Omental fat pad (tissue), 4 donors: ENCODE measurements around the gene RAB3IL1. TPM values are rescaled to one million over a fixed set of nuclear protein-coding genes. Genes with fewer than 3 reads are reported as not detected.

Experiments
- ATAC-seq: fragments of 150-250 bp; one replicate; pipeline ENCODE4 v1.9.1; 2016; ENCODE audit warnings: mild to moderate bottlenecking, moderate library complexity; ENCODE audit not compliant: low FRiP score
- DNase-seq: peaks from one replicate; pipeline ENCODE4 v3.0.0-alpha.2; 2019; ENCODE audit warnings: low spot score
- CTCF ChIP-seq, 3 donors: fragments of 450-650 bp; IDR thresholded peaks; one replicate each; pipeline ENCODE4 v1.5.1; 2016 to 2017; ENCODE audit warnings: antibody characterized with exemption in 3 of 3, mild to moderate bottlenecking in 3 of 3, moderate library complexity in 2 of 3
- total RNA-seq, 4 donors: library from RNA; depleted of rRNA; stranded (reverse); fragments of >200 nt; gene quantifications; one replicate each; pipeline ENCODE4 v1.1.0, GENCODE V29; 2016

The RAB3IL1 gene
- total RNA-seq, 4 donors from 2014 or later = 18.5 to 37.8 (median 25.4) TPM

DNA sequence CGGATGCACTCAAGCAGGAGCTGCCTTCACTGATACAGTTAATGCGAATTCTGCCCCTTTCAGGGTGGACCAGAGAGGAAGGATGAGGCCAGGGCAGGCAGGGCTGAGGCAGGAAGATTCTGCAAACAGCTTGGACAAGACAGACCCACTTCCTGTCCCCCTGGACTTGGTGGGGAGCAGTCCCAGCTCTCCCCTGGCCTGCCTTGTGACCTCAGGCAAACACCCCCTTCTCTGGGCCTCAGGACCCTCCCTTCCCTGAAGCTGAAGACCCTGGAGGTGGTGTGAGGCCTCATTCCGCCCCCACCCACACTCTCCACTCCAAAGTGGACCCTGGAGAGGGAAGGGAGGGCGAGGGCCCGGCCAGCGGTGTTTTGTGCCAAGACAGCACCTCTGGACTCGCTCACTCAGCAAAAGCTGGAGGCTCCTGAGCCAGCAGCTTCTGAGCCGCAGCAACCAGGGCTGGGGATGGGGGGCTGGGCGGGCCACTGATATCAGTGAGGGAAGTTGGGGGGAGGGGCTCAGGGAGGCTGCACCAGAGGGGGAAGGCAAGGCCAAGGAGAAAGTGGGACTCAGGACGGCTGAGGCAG, 8.5 kb downstream of the RAB3IL1 start:
- ATAC-seq (peak; percentile 30), DNase-seq (no peak)
- no peak for TF ChIP-seq CTCF (IDR thresholded peaks at IDR 0.05)

DNA sequence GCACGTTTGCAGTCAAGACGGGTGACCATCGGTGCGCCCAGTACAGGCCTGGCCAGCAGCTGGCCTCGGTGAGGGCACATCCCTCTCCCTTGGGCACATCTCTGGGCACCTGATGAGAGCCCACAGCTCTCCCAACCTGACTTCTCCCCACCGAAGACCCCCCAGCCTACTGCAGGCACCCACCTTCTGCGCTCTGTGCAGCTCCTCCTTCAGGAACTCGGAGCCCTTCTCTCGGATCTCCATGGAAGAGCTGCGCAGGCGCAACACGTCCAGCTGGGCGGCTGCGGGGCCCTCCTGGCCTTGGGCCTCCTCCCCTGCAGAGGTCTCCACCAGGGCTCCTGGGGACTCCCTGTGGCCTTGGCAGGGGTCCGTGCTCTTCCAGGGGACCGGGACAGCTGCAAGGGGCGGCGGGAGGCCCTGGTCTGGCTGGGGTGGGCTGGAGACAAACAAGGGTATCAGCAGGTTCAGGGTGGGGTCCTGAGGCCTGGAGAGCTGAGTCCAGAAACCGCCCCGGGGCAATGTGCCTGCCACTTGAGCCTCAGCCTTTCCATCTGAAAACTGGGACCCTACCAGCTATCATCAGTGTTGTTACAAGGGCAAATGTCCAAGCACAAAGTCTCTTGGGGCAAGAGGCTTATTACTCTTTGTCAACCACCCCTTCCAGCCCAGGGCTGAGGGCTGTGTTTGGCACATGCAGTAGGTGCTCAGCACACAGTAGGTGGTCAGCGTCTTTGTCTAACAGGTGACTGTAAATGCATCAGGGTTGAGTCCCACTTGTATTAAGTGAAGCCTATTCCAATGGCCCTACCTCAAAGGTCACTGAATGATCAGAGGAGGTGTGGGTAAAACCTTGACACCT, 9.3 kb downstream of the RAB3IL1 start:
- no peak for ATAC-seq

DNA sequence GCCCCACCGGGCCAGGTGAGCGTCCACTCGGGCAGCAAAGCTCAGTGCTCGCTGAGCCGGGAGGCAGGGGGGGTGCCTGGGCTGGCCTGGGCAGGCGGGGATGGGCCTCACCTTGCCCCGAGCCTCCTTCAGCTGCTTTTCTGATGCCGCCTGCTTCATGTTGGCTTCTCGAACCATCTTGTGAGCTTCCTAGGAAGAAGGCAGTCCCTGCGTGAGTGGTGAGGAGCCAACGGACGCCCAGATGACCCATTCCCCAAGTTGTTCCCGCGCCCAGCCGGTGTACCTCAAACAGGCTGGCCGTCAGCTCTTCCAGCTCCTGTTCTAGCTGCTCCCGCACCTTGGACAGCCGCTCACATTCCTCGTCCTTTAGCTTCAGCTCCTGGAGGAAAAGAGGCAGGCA, 10.1 kb downstream of the RAB3IL1 start:
- ATAC-seq (no peak), DNase-seq (no peak)
- no peak for TF ChIP-seq CTCF (IDR thresholded peaks at IDR 0.05)

More for the DNA sequence above, 9.3 kb downstream of the RAB3IL1 start:
- DNase-seq = no peak
- no peak for TF ChIP-seq CTCF (IDR thresholded peaks at IDR 0.05)

- ATAC-seq (no peak), DNase-seq (no peak)
- TF ChIP-seq CTCF (IDR thresholded peaks at IDR 0.05) = no peak
These were observed 10.8 kb downstream of the RAB3IL1 start for GRCh38 chr11:61906522-61906909.

DNA sequence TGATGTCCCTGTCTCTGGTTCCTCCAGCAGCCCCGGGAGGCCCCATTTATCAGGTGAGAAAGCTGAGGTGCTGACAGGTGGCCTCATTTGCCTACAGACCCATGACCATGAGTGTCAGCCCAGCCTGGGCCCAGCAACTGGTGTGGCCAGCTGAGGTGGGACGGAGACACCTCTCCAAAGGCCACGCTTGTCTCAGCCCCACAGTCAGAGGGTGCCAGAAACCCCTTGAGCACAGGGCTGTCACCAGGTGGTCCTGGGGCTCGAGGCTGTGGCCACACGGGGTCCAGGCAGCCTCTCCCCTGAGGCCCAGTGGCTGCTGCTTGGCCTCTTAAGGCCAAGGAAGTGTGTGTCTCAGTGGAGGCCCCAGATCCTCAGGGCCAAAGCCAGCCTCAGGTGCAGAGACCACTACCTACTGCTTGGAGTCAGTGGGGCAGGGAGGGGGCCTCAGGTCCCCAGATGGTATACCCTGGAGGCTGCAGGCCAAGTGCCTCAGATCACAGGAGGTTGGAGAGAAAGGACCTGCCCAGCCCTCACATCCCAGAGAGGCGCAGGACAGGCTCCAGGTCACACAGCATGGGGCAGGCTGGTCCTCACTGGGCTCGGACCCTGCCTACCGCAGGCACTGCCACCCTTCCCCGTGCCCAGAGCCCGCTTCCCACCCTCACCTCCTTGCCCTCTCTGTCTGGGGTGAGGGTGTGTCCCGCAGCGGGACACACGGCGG, 11.4 kb downstream of the RAB3IL1 start:
- no peak for TF ChIP-seq CTCF (IDR thresholded peaks at IDR 0.05)
- no peak for ATAC-seq
- no peak for DNase-seq

- ATAC-seq = no peak
- no peak for TF ChIP-seq CTCF (IDR thresholded peaks at IDR 0.05)
- no peak for DNase-seq
These were observed 12.2 kb downstream of the RAB3IL1 start for GRCh38 chr11:61905067-61905696.
